ENCODE measurements around the gene MS4A2.

The MS4A2 gene

DNA sequence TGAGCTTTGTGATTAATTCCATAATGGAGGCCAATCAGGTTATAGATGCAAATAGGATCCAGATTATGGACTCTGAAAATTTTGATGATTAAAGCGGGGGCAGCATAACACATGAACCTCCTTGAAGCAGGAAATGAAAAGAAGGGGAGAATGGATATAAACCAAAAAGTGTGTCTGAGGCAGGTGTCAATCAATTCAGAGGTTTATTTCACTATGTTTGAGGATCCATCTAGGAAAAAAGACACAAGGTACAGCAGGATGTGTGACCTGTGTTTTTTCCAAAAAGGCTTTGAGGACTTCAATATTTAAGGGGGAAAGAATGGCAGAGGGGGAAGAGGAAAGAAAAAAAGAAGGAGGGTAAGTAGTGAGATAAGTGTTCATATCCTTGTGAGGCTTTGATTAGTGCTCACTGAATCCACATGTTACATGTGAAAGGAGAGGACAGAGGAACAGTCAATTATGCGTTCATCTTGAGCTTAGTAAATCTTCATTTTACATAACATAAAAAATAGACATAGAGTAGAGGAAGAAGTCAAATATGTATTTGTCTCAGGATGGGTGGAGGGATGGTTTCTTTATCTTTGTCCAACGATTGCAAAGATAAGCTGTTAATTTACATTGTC is 34.1 kb downstream of the MS4A2 start:
- H3K9me2 ChIP-seq (replicated peaks; ENCODE audit: insufficient read depth, low read length): no peaks in the 10 kb centered on the region
- no peak overlapping the region for H3K4me3 ChIP-seq (ENCODE audit: insufficient read depth, low read length, poor library complexity, severe bottlenecking)
- no peak overlapping the region for H3K27ac ChIP-seq (ENCODE audit: low read depth, low read length)
- H2AFZ ChIP-seq (ENCODE audit: low read depth, low read length, severe bottlenecking): no peak overlapping the region
- H3K9me3 ChIP-seq (ENCODE audit: insufficient read depth, low read length): no peaks in the 10 kb centered on the region
- H3K36me3 ChIP-seq (ENCODE audit: low read length): no peaks in the 10 kb centered on the region
- H3K79me2 ChIP-seq (ENCODE audit: insufficient read depth, low read length): no peaks in the 10 kb centered on the region
- H4K20me1 ChIP-seq (ENCODE audit: low read depth, low read length): no peaks in the 10 kb centered on the region
- H3K9ac ChIP-seq (ENCODE audit: low read length): no peak overlapping the region
- no peak overlapping the region for H3K4me2 ChIP-seq (ENCODE audit: low read depth, low read length, poor library complexity, severe bottlenecking)
- H3F3A ChIP-seq (ENCODE audit: insufficient read depth): no peaks in the 10 kb centered on the region
- H3K27me3 ChIP-seq (ENCODE audit: low read length): no peaks in the 10 kb centered on the region
- no peak for TF ChIP-seq EZH2phosphoT487 (conservative IDR thresholded peaks at IDR 0.05; ENCODE audit: low read length)
- TF ChIP-seq, protein P1, sequence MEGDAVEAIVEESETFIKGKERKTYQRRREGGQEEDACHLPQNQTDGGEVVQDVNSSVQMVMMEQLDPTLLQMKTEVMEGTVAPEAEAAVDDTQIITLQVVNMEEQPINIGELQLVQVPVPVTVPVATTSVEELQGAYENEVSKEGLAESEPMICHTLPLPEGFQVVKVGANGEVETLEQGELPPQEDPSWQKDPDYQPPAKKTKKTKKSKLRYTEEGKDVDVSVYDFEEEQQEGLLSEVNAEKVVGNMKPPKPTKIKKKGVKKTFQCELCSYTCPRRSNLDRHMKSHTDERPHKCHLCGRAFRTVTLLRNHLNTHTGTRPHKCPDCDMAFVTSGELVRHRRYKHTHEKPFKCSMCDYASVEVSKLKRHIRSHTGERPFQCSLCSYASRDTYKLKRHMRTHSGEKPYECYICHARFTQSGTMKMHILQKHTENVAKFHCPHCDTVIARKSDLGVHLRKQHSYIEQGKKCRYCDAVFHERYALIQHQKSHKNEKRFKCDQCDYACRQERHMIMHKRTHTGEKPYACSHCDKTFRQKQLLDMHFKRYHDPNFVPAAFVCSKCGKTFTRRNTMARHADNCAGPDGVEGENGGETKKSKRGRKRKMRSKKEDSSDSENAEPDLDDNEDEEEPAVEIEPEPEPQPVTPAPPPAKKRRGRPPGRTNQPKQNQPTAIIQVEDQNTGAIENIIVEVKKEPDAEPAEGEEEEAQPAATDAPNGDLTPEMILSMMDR (IDR thresholded peaks at IDR 0.05; ENCODE audit: insufficient read depth, low read length, poor library complexity, severe bottlenecking): no peak

DNA sequence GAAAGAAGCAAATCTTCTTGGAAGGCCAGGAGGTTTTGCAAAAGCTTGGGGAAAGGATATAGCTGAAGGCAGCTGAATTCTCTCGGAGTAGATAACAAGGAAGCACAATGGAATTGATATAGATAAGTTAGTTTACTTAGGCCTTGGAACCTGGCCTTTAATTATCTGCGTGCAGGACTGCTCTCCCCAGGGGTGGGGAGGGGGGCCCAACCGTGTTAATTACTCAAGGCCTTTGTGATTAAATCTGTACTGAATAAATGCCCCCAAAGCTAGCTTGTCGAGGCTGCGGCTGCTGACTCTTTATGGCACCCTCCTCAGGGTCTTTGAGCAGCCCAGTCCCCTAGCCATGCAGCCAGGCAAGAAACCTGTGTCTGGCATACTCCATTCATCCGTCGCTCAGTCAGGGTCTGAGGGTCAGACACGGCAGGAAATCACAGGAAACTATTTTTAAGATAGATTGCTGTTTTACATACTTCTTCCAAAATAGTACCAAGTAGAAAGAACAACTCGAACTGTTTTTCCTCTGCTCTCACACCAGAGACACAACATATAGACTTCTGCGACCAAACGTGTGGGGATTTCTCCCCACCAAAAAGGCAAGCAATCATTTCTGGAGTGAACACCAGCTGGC is 36.5 kb downstream of the MS4A2 start:
- Histone ChIP-seq H3K27me3 (ENCODE audit: low read length) (no peaks in the 10 kb centered on the region), H4K20me1 (ENCODE audit: low read depth, low read length) (no peaks in the 10 kb centered on the region), H2AFZ (ENCODE audit: low read depth, low read length, severe bottlenecking) (no peak overlapping the region), H3K9me2 (replicated peaks; ENCODE audit: insufficient read depth, low read length) (no peaks in the 10 kb centered on the region), H3K79me2 (ENCODE audit: insufficient read depth, low read length) (no peaks in the 10 kb centered on the region), H3K9me3 (ENCODE audit: insufficient read depth, low read length) (no peaks in the 10 kb centered on the region), H3F3A (ENCODE audit: insufficient read depth) (no peaks in the 10 kb centered on the region), H3K9ac (ENCODE audit: low read length) (no peak overlapping the region), H3K4me3 (ENCODE audit: insufficient read depth, low read length, poor library complexity, severe bottlenecking) (no peak overlapping the region), H3K4me2 (ENCODE audit: low read depth, low read length, poor library complexity, severe bottlenecking) (no peak overlapping the region), H3K27ac (ENCODE audit: low read depth, low read length) (no peak overlapping the region), H3K36me3 (ENCODE audit: low read length) (no peaks in the 10 kb centered on the region)
- TF ChIP-seq, protein P1 (IDR thresholded peaks at IDR 0.05; ENCODE audit: insufficient read depth, low read length, poor library complexity, severe bottlenecking): no peak
- no peak for TF ChIP-seq EZH2phosphoT487 (conservative IDR thresholded peaks at IDR 0.05; ENCODE audit: low read length)

DNA sequence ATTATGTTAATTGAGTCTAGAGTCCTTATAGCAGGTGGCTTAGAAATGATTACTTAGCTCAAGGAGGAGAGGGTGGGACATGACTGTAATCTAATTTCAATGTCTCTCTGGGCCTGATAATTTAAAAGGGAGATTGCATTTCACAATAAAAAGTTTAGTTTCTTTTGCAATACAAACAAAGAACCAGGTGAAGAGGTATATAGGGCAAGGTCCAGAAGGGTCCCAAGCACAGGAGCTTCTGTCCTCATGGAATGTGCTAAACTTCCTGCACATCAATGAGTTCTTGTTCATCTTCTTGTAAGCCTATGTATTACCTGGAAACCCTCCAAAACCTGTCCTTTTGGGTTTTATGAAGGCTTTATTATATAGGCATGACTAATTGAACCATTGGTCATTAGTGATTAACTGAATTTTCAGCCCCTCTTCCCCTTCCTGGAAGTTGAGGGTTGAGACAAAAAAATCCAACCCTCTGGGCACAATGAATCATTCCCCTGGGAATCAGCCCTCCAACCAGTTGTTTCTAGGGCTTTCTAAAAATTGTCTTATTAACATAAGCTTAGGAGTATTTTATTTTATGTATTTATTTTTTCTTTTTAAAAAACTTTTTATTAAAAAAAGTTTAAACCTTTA is 37.6 kb downstream of the MS4A2 start:
- Histone ChIP-seq H2AFZ (ENCODE audit: low read depth, low read length, severe bottlenecking) (no peak overlapping the region), H3K9ac (ENCODE audit: low read length) (no peak overlapping the region), H3K4me3 (ENCODE audit: insufficient read depth, low read length, poor library complexity, severe bottlenecking) (no peak overlapping the region), H3K9me3 (ENCODE audit: insufficient read depth, low read length) (no peaks in the 10 kb centered on the region), H3K79me2 (ENCODE audit: insufficient read depth, low read length) (no peaks in the 10 kb centered on the region), H3F3A (ENCODE audit: insufficient read depth) (no peaks in the 10 kb centered on the region), H3K27ac (ENCODE audit: low read depth, low read length) (no peak overlapping the region), H4K20me1 (ENCODE audit: low read depth, low read length) (no peaks in the 10 kb centered on the region), H3K9me2 (replicated peaks; ENCODE audit: insufficient read depth, low read length) (no peaks in the 10 kb centered on the region), H3K27me3 (ENCODE audit: low read length) (no peaks in the 10 kb centered on the region), H3K36me3 (ENCODE audit: low read length) (no peaks in the 10 kb centered on the region), H3K4me2 (ENCODE audit: low read depth, low read length, poor library complexity, severe bottlenecking) (no peak overlapping the region)
- TF ChIP-seq, protein P1 (IDR thresholded peaks at IDR 0.05; ENCODE audit: insufficient read depth, low read length, poor library complexity, severe bottlenecking): no peak
- no peak for TF ChIP-seq EZH2phosphoT487 (conservative IDR thresholded peaks at IDR 0.05; ENCODE audit: low read length)
